ENCODE data around the gene GARIN5B.

- TF ChIP-seq CTBP2 (IDR thresholded peaks at IDR 0.05; ENCODE audit: borderline replicate concordance, insufficient read depth, insufficient read length, low read length) (no peak), EZH2 (IDR thresholded peaks at IDR 0.05; ENCODE audit: low read depth, low read length, severe bottlenecking) (no peak), TAF1 (IDR thresholded peaks at IDR 0.05; ENCODE audit: low read depth, low read length) (no peak), CTCF (IDR thresholded peaks at IDR 0.05; ENCODE audit: control extremely low read depth in 1 of 3, insufficient read depth in 1 of 3, low read depth in 1 of 3, low read length in 3 of 3) (no peak), CREB1 (IDR thresholded peaks at IDR 0.05) (no peak), TCF12 (IDR thresholded peaks at IDR 0.05; ENCODE audit: low read depth, low read length) (no peak), TEAD4 (IDR thresholded peaks at IDR 0.05; ENCODE audit: low read depth, low read length) (no peak), MAX (IDR thresholded peaks at IDR 0.05) (no peak), POLR2A (IDR thresholded peaks at IDR 0.05; ENCODE audit: control extremely low read depth in 1 of 2, low read depth in 2 of 2, low read length in 2 of 2) (no peak), JUN (IDR thresholded peaks at IDR 0.05; ENCODE audit: low read depth, low read length) (no peak)
These were observed 57.0 kb downstream of the GARIN5B start for GRCh38 chr19:55305983-55306562.

Data from H1 (cell line).